OCI-LY3 (cell line): ENCODE results near the gene CELF4.

Experiments used
- EZH2phosphoT487 ChIP-seq: fragments of 200-600 bp; shearing (Covaris generic); IDR thresholded peaks from 2 replicates; pipeline ENCODE4 v1.6.1; 2018; ENCODE audit warnings: antibody characterized with exemption, mixed run types, low read depth
- TF ChIP-seq, protein P1 (sequence below): fragments of 200-600, 300-600 bp; sonication (generic); IDR thresholded peaks from 2 replicates; pipeline ENCODE4 v1.5.1; 2014; ENCODE audit warnings: antibody characterized with exemption, low read length, low read depth

- TF ChIP-seq, protein P1, sequence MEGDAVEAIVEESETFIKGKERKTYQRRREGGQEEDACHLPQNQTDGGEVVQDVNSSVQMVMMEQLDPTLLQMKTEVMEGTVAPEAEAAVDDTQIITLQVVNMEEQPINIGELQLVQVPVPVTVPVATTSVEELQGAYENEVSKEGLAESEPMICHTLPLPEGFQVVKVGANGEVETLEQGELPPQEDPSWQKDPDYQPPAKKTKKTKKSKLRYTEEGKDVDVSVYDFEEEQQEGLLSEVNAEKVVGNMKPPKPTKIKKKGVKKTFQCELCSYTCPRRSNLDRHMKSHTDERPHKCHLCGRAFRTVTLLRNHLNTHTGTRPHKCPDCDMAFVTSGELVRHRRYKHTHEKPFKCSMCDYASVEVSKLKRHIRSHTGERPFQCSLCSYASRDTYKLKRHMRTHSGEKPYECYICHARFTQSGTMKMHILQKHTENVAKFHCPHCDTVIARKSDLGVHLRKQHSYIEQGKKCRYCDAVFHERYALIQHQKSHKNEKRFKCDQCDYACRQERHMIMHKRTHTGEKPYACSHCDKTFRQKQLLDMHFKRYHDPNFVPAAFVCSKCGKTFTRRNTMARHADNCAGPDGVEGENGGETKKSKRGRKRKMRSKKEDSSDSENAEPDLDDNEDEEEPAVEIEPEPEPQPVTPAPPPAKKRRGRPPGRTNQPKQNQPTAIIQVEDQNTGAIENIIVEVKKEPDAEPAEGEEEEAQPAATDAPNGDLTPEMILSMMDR: no peak
- no peak for TF ChIP-seq EZH2phosphoT487
These were observed 43.8 kb downstream of the CELF4 start for GRCh38 chr18:37521510-37522465.
